Activated effector memory CD4-positive, alpha-beta T cell treated with Interleukin-2 at 50 U/mL for 16 hours (primary cell): Measurements from ENCODE around the gene PLET1.
A peak's percentile ranks its signal among the peaks of the same experiment; 100 is the strongest.

Experiments used
- DNase-seq: peaks from one replicate; pipeline ENCODE4 v3.0.0-alpha.2; 2020

The PLET1 gene

DNA sequence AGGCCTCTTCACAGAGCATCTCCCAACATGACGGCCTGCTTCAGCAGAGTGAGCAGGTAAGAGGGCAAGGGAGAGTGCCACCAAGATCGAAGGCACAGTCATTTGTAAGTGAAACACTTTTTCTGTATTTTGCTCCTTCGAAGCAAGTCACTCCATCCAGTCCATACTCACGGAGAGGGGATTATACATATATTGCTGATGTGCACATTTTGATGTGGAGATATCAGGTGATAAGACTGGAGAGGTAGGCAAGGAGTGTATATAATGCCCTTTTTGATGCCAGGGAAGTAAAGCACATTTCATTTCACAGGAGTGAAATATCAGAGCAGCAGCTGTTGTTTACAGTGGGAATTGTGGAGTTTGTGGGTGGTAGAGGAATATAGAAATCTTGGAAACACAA, 23.2 kb downstream of the PLET1 start:
- DNase-seq, result no peak

DNA sequence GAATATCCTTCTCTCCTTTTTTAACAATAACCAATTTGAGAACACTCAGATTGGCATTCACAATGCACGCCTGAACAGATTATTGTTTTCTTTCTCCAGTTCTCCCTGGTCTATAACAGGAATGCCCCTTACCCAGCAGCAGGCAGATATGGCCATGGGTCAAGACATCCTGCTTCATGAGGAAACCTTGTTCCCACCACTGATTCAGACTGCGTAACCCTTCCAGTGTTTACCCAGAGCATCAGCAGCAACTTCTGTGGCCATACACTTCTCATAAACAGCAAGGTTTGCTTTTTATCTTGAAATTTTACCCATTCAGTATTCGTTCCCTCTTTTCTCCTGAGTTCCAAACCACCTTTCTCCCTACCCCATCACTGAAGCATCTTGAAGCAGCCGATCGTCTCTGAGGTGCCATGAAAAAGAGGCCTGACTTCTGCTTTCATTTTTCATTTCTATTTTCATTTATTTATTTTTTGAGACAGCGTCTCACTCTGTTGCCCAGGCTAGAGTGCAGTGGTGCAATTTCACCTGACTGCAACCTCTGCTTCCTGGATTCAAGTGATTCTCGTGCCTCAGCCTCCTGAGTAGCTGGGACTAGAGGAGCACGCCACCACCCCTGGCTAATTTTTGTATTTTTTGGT, 24.8 kb downstream of the PLET1 start:
- DNase-seq, result no peak

DNA sequence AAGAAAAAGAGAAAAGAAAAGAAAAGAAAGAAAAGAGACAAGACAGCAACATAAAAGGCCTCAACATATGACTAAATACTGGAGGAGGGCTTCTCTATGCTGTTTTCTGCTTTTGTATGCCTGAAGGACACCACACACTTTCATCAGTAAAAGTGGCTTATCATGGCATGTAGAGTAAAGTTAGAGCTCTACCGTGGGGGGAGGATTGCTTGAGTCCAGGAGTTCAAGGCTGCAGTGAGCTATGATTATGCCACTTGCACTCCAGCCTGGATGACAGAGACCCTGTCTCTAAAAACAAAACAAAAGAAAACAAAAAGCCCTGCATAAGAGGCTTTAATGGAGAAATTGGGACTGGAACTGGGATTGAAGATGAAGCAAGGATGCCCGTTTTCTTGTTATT, 28.7 kb downstream of the PLET1 start:
- no peak for DNase-seq

DNA sequence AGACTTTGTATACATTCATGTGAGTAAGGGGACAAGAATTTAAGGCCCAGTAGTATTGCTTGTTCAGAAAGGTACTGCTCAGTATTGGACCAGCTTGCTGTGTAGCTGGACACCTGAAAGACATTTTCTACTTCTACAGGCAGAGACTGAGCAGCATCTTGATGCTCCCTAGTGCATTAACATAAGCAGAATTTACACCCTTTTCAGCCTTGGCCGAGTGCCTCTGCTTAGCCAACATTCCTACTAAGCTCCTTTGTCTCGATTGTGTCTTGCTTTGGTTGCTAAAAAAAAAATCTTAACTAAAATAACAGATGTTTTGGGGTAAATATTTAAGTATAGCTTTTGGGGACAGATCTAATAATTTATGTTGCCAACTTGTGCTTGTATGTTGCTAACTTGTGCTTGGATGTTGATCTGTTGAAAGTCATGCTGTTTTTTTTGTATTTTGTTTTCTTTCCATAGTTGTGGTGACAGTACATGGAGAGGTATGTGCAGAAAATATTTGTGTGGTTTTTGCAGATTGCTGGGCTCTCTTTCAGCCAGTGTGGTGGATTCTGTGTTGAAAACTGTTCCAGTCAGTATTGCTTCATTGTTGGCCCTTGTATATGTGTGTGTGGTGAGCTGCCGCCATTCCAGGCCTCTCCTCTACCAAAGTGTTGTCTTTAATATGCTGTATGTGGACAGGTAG, 30.8 kb downstream of the PLET1 start:
- no peak for DNase-seq

DNA sequence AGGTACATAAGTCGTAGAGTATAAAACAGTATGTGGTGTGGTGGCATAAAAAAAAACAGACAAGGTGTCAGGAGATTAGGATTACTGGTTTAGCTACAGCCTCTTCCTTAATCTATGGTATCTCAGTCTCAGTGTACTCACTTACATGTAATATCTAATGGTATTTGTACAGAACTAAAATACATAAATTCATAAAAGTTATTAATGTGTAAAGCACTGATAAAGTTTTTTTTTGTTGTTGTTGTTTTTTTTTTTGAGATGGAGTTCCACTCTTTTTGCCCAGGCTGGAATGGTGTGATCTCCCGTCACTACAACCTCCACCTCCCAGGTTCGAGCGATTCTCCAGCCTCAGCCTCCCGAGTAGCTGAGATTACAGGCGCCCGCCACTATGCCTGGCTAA, 31.5 kb downstream of the PLET1 start:
- no peak for DNase-seq

DNA sequence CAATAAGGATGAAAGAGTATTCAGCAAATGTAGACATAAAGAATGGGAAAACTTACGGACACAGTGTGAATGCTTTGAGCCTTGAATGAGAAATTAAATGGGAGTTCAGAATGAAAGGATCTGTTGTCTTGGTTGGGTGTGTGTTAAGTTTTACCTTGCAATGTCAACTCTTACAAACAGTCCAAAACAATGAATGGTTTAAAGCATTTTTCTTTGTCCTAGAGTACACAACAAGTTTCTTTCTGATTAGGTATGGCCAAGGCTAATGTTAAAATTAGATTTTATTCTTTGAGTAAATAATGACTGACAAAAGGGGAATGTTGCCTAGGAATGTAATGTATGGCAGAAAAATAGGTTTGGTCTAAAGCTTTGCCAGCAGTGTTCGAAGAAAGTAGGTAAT, 32.0 kb downstream of the PLET1 start:
- DNase-seq, result no peak

DNA sequence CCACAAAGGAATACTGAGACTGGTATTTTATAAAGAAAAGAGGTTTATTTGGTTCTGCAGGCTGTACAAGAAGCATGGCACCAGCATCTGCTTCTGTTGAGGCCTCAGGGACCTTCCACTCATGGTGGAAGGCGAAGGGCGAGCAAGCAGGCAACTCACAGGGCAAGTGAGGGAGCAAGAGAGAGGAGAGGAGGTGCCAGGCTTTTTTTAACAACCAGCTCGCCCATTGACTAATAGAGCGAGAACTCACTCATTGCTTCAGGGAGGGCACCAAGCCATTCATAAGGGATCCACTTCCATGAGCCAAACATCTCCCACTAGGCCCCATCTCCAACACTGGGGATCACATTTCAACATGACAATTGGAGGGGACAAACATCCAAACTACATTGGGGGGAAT, 33.2 kb downstream of the PLET1 start:
- DNase-seq, result no peak

DNA sequence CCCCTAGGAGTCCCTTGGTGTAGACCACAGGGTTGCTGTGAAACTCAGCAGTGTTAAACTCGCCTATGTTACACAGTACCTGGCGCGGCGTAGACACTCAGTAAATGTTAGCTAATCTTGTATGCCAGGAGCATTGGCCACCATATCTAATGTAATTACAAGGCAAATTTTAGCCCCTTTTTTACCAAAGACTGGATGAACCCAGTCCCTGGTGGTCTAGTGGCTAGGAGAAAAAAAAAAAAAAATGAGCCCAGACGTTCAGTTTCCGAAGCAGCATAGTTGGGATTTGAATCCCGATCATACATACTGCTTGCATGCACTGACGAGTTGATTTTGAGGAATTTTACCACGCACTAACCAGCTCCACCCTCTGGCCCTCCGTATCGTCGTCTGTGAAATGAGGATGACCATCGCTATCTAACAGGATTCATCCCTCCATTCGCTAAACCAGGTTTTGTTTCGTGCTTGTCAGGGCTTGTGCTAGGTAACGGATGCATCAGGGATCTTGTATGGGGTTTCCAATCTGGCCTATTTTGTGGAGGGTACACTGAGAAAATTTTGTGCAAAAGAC, 33.7 kb downstream of the PLET1 start:
- DNase-seq, result no peak

DNA sequence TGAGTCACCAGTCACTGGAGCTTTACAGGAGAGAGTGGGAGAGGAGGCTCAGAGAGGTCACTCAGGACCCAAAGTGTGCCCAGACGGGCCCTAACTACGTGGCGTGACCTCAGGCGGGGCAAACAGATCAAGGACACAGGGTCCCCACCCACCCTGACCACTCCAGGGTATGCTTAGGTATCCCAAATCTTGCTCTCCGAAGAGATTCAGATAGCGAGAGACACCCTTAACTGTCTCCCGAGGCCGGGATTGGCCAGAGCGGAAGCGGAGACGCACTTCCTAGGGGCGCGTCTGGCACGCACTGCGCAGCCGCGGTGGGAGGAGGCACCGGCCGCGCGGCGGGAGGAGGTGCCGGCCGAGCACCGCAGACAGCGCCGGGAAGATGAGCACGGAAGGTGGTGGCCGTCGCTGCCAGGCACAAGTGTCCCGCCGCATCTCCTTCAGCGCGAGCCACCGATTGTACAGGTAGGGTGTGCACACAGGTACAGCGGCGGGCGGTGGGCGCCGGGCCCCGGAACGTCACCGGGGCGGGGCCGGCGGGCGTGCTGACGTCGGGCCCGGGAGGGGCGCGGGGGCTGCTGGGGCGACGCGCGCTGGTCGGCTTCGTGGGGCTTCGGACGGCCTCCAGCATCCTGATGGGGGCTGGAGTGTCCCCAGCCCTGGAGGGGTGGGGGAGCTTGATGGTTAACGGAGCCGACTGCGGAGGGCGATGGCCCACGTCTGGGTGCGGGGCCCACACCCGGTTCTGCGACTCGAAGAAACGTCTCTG, 34.4 kb downstream of the PLET1 start, which contains the start of gene PTS:
PTS (plus strand) TSS at position 367 of the 769 bp plus-strand sequence; CDS start at position 383, 16 bp downstream.
- peak; percentile 80 for DNase-seq

DNA sequence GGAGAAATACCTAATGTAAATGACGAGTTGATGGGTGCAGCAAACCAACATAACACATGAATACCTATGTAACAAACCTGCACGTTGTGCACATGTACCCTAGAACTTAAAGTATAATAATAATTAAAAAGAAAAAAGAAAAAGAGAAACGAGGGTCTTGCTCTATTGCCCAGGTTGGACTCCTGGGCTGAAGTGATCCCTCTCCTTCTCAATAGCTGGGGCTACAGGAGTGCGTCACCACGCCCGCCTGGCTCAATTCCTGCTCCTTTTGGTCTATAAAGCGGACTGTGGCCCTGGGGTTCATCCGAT, 35.0 kb downstream of the PLET1 start:
- DNase-seq, result no peak

DNA sequence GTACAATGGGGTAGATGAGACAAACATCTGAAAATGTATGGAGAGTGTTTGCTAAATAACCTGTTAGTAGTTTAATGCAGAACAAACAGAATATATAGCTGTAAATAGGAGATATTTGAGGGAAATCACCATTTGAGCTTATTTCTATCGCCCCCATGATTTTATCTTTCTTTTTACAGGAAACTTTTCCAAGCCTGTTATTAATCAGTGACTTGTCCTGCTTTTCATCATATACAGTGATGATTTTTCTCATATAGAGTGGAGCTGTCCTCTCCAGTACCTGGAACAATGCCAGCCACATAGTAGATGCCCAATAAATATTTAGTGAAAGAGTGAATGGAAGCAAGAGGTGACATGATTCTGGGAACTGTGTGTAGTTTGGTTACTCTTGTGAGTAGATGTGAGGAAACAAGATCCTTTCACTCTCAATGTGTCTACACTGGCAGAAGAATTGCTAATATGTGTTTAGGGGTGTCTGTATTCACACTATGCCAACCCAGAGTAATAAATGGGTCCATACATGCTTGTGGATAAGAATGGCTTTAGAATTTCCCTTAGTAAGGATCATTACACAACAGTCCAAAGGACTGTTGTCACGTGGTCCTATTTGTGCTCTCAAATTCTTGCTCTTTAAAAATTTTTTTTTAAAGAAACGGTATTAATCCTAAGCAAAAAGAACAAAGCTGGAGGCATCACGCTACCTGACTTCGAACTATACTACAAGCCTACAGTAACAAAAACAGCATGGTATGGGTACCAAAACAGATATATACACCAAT, 36.7 kb downstream of the PLET1 start:
- DNase-seq, result no peak

DNA sequence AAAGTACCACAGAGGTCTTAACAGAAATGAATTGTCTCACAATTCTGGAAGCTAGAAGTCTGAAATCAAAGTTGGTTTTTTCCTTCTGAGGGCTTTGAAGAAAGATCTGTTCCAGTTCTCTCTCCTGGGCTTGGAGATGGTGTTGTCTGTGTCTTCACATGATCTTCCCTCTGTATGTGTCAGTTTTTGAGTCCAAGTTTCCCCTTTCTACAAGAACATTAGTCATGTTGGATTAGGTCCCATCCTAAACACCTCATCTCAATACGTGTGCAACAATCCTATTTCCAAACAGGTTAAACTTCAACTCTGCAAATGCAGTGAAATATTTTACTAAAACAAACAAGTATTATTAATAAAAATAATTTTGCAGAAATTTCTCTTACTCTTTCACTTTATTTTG, 37.5 kb downstream of the PLET1 start:
- DNase-seq, result no peak

DNA sequence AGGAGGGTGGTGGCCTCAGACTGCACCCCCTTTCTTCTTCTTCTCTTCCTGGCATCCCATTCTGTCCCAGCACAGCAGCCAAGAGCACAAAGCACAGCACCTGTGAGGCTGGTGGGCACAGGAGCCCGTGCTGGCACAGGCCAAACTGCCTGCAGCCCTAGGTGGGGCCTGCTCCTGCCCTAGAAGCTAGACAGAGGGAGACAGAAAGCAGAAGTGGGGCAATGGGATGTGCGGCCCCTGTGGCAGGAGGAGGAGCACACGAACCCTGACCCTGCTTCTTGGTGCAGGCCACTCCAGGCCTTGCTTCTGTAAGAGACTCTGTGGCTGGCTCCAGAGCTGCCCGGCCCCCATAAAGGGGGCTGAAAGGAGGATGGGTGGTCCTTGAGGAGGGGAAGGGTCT, 38.4 kb downstream of the PLET1 start:
- no peak for DNase-seq

DNA sequence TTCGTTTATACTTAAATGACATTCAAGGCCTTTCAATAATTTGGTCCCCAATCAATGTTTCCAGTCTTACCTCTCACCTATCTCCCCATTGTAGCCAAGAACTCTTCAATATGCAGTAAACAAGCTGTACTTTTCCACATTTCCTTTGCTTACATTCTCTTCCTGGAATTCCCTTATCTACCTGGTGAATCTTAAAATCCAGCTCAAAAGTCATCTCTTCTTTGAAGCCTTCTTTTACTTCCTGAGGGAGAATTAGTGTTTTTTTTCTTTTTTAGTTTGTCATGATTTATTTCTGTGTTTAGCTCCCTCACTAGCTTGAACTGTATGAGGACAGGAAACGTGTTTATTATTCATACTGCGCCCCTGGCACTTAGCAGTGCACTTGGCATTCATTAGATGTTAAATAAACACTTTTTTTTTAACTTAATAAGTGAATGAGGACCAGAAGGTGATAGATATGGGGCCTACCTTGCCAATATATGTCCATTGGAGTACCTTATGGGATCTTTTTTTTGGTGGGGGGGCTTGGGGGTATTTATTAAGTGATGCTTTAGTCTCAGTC, 39.3 kb downstream of the PLET1 start:
- DNase-seq, result no peak

DNA sequence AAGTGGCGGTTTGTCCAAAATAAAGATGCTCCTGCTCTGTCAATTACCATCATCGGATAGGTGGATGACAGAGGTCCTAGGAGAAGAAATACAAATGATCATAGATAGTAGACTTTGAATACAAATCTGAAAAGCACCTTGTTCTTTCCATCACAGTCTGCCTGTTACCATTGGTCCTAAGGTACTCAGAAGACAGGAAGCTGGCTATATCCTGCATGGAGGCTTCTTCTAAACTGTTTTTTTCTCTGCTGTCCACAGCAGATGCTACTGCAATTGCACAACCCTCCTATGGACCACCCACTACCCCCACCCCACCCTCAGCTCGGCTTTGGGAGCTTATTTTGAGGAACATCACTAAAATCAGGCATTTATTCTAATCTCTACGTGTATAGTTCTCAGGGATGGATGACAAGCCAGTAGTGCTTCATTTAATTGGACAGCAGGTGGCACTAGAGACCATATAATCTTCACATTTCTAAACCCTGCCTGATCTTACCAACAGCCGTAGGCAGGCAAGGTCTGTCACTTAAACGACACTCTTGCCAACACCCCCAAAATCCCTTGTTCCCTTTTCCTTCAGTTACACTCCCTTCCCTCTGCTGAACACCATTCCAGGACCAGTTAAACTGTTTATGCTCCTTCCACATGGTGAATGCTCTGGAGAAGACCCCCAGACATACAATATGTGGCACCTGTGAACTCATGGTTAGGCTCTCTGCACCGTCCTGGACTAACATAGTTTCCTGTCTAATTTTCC, 41.0 kb downstream of the PLET1 start:
- peak; percentile 8 for DNase-seq

DNA sequence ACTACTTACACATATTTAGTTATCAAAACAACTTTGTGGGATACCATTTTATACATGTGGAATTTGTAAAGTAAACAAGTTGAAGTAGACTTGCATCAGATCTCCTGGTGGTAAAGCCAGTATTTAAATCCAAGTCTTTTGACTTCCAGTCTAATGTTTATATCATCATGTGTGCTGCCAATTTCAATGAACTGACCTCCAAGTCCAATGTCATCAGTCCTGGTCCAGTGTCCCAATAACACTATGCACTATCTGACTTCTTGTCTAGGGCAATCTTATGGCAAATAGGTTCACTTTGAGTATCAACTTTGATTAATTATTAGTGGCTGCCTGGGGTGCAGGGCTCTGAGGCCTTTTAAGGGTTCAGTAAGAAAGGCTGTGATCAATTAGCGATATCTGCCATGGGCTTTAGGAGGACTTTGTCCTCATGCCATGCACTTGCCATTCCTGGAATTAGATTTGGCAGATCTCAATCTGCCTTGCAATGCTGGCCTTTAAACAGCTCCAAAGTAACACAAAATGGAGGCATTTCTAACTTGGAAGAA, 44.0 kb downstream of the PLET1 start:
- no peak for DNase-seq

DNA sequence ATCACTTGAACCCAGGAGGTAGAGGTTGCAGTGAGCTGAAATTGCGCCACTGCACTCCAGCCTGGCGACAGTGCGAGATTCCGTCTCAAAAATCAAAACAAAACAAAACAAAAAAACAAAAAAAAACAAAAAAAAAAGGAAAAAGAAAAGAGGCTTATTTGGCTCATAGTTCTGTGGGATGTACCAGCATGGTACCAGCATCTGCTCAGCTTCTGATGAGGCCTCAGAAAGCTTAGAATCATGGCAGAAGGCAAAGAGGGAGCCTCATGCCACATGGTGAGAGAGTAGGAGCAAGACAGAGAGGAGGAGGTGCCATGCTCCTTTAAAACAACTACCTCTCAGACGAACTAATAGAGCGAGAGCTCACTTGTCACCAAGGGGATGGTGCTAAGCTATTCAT, 45.0 kb downstream of the PLET1 start:
- no peak for DNase-seq

DNA sequence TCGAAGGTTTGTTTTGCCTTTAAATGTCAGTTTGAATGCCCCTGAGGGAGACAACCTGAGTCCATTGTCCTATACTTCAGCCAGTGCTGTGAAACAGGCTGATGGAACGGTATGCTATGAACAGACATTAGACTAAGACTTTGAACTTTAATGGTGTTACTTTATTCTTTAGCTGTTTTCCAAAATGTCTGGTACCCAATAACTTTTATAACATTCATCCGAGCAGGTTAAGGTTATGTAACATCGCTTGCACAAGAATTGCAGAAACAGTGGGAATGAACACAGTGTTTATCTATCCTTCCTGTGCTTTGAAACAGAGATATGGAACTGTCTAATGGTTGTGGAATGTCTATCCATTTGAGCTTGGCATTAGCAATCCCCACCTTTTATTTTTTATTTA, 46.9 kb downstream of the PLET1 start:
- DNase-seq, result no peak

DNA sequence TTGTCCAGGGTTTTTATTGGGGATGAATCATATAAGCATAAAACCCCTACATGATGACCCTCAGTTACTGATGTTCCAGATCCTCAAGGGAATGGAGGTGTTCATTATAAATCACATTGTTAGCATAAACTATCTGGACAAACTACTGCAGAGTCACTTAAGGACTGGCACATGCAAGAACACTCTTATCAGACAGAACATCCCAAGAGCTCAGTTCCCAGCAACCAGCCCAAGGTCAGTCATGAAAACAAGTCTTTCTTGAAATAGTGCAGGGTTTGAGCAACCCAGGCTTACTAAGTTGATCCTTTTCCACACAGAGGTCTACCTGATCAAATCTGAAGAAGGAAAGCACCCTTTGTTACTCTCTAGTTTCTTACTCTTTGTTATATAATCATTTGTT, 48.0 kb downstream of the PLET1 start:
- DNase-seq, result no peak

DNA sequence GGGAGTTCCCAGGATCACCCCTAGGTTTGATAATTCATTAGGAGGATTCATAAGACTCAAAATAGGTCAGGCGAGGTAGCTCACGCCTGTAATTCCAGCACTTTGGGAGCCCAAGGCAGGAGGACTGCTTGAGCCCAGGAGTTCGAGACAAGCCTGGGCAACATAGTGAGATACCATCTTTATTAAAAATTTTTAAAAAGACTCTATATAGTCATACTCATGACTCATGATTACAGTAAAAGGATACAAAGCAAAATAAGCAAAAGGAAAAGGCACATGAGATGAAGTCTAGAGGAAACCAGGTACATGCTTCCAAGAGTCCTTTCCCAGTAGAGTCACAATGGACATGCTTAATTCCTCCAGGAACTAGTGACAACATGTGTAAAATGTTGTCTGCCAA, 48.4 kb downstream of the PLET1 start:
- no peak for DNase-seq

DNA sequence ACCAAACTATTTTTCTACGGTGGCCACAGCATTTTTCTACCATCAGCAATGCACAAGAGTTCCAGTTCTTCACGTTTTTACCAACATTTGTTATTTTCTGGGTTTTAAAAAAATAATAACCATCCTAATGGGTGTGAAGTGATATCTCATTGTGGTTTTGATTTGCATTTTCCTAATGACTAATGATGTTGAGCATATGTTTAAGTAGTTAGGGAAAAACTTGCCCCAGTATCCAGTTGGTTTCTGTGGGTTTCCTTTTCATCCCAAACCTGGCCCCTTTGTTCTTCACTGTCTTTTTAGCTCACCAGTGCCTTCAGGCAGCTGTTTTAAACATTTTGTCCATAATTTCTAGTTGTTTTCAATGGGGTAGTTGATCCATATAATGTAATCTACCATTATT, 49.1 kb downstream of the PLET1 start:
- no peak for DNase-seq

DNA sequence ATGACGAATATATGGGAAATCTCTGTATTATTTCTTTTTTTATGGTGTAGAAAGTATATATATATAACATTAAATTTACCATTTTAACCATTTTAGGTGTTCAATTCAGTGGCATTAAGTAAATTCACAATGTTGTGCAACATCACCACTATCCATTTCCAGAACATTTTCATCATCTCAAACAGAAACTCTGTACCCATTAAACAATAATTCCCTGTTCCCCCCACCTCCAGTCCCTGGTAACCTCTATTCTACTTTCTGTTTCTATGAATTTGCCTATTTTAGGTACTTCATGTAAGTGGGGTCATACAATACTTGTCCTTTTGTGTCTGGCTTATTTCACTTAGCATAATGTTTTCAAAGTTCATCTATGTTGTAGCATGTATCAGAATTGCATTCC, 49.8 kb downstream of the PLET1 start:
- no peak for DNase-seq
